Ovary (tissue), 3 donors: Measurements from ENCODE around the gene HSPBP1.

ENCODE experiments used
- CTCF ChIP-seq, 3 donors: fragments of 450-650 bp in 2 of 3; fragments of 200-600 bp in 1 of 3; IDR thresholded peaks; one replicate each; pipeline versions ENCODE4 v1.5.1 to v1.8.0; 2016 to 2022; ENCODE audit warnings: antibody characterized with exemption in 3 of 3, mild to moderate bottlenecking in 1 of 3
- EP300 ChIP-seq: sonication (generic); formaldehyde crosslinking; IDR thresholded peaks from one replicate; pipeline ENCODE4 v1.6.1; 2017; ENCODE audit warnings: antibody characterized with exemption
- POLR2A ChIP-seq: fragments of 450-650 bp; IDR thresholded peaks from one replicate; pipeline ENCODE4 v1.6.1; 2017; ENCODE audit warnings: antibody characterized with exemption, mild to moderate bottlenecking, moderate library complexity
- donor health status: DM: no; HTN: no; CAD: no.

GRCh38 chr19:55254625-55254977, 25.3 kb downstream of the HSPBP1 start:
- TF ChIP-seq CTCF (IDR thresholded peaks at IDR 0.05) (no peak), POLR2A (no peak), EP300 (no peak)
